HS-27A (cell line): ENCODE results near the gene GSK3B.
"Not testable (repeated sequence)": the region's sequence is repeated elsewhere in the genome, so short reads cannot be mapped to it uniquely, and the experiment has no call there.

Experiments used
- DNase-seq: peaks from one replicate; pipeline ENCODE4 v3.0.0-alpha.2; 2012; ENCODE audit warnings: low read depth, missing footprints

The GSK3B gene

DNA sequence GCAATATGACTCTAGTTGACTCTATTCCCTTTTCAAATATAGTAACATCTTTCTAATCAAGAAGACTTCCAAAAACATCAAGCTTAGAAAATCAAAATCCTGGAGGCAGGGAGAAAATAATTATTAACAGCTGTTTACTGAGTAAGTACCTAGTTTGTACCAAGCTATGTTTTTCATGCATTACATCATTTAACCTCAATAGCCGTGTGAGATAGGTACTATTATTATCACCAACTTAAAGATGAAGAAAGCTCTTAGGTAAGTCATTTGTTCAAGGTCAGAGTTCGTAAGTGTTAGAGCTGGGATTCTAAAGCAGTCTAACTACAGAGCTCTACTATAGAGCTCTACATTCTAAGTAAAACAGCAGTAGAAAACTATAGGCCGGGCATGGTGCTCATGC lies 41.6 kb downstream of the GSK3B start:
- DNase-seq: no peak

DNA sequence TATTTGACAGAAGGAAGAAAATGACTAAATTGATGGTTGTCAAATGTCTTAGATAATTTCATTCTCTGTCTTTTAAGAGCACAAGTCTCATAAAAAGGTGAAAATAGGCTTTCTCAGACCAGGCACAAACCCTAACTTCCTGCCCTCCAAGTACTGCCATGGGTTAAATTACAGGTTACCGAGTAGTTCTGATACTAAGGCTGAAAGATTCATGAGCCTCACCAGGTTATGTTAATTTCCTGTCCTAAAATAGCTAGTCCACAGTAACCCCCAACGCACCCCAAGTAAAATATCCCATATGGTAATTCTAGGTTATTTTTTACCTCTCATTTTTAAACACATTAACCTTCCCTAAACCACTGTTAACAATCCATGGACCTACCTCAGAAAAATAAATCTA lies 42.0 kb downstream of the GSK3B start:
- DNase-seq: no peak

DNA sequence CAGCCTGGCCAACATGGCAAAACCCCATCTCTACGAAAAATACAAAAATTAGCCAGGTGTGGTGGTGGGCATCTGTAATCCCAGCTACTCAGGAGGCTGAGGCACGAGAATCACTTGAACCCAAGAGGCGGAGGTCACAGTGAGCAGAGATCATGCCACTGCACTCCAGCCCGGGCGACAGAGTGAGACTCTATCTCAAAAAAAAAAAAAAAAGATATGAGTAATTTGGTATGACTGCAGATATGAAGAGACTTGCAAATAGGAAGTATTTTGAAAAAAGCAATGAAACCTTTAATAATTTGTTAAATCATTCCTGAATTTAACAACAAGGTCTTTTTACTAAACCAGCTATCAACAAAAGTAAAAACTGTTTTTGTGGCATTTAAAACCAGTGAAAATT lies 42.7 kb downstream of the GSK3B start:
- not testable (repeated sequence) for DNase-seq

DNA sequence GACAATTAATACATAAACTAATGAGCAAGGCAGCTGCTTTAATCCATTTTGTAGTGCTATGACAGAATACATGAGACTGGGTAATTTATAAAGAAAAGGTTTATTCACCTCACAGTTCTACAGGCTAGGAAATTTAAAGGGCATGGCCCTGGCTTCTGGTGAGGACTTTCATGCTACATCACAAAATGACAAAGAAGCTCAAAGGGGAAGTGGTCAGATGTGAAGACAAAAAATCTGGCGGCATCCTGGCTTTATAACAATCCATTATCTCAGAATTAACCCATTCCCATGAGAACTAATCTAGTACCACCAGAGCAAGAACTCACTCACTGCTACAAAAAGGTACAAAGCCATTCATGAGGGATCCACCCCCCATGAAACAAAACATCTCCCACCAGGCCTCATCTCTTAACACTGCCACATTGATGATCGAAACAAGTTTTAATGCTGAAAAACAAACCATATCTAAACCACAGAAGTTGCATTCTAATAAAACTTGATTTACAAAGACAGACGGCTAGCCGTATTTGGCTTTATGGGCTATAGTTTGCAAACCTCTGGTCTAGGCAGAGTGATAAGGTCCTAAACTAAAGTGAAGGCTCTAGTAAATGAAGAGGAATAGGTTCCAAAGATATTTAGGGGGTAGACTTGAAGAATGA lies 44.2 kb downstream of the GSK3B start:
- DNase-seq: no peak

DNA sequence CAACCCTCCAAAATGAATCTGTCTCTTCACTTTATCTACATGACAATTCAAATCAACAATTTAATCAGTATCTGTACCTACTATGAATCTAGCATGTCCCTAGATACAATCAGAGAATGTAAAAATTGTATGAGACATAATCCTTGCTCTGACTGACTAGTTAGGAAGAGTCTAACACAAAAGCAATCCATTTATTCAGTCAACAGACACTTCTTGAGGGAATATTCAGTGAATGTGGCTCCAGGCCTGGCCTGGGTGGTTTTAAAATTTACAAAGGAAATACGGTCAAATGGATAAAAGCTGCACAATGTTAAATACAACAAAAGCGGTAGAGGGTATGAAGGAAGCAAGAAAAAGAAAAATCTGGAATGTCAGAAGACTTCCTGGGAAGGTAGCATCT lies 45.2 kb downstream of the GSK3B start:
- no peak for DNase-seq

DNA sequence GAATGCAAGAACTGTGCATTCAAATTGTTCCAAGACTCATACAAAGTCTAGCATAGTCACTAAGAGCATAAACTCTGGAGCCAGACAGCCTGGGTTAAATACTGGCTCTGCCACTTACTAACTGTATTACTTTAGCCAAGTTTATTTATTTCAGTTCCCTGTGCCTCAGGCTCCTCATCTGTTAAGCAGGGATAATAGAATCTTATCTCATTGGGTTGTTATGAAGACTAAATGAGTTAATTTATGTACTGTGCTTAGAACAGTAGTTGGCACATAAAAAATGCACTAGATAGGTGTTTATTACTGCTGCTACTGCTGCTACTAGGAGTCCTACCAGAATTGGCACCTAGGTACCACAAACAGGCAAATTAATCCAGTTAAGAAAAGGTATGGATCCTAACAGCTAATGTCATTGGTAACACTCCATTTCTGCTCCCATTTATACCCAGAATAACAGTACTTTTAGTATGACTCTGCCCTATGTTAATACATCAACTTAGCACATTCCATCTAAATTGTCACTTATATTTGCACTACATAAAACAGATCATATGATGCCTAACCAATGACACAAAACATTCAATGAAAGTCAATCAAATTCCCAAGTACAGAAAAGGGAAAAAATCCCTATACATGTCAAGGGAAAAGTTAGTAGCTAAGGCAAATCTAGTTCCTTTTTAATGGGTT lies 45.7 kb downstream of the GSK3B start:
- DNase-seq: no peak

DNA sequence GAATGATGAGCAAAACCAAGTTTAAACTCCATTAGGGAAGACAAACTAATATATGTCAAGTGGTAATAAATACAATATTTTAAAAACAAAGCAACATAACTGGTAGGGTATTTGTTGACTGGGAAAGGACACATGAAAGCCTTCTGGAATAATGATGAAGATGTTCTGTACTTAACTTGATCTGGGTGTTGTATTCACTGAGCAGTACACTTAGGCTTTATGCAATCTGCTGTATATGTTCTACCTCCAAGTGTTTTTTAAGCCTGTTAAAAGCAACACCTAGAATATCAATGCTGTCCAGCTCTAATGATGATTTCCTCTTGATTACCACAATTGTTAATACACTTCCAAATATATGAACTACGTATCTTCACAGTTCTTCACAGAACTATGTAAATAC lies 46.6 kb downstream of the GSK3B start:
- no peak for DNase-seq

DNA sequence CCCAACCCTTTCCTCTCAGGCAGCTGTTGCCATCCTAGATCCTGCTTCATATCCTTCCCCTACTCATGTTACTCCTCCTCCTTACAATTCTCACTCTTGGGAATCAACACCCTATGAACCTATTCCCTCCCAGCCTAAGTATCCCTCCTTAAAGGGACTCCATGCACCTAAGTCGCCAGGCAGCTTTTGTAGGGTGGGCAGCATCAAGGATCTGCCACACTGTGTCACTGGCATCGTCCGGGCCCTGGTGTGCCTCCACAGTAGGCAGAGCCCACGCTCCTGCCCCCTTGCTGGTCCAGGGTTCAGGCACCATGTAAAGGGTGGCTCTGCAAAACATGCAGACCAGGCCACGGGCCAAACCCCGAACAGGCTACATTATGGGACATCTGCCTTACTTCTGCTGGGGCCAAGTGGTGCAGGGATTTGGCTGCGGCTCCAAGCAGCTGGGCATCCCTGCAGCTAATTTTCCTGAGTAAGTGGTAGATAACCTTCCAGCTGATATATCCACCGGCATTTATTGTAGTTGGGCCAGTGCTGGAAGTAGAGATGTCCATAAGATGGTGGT lies 53.4 kb downstream of the GSK3B start:
- DNase-seq: no peak

DNA sequence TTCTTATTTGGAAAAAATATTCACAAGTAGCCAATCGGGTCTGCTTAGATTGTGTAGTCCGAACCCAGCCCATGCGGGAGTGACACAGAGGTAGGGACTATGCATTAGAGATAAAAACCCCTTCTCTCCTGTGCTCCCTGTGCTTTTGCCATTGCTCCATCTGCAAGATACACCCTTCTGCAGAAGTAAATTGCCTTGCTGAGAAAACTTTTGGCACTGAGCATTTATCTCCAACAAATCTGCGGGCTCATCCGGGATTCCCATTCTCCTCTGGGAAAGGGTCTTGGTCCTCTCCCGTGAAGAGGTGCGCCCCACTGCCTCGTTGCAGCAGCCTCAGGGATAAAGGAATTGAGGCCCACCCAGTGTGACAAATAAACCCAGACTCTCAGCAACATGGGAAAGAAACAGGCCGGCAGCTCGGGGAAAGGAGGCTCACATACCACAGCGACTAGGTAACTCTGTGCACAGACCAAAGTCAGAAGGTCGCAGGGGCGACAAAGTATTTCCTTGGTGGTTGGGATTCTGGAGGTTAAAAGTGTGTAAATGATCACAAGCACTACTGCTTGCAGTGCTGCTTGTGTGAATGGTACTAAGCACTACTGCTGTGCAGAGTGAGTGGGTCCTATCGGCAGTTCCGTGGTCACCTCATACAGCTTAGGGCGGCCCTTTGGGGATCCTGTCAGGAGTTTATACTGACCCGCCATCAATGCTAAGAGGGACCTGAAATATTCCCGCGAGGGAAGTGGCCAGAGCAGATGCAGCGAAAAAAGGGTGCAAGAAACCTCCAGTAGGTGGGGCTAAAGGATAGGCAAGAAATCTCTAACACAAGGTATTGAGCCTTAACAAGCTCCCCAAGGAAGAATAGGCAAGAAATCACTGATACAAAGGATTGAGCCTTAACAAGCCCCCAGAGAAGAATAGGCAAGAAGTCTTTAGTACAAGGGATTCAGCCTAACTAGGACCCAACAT lies 54.3 kb downstream of the GSK3B start:
- DNase-seq: no peak

DNA sequence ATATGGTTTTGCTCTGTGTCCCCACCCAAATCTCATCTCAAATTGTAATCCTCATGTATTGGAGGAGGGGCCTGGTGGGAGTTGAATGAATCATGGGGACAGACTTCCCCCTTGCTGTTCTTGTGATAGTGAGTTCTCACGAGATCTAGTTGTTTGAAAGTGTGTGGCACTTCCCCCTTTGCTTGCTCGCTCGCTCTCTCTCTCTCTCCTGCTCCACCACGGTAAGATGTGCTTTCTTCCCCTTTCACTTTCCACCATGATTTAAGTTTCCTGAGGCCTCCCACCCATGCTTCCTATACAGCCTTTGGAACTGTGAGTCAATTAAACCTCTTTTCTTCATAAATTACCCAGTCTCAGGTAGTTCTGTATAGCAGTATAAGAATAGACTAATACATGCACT lies 60.7 kb downstream of the GSK3B start:
- DNase-seq: no peak

DNA sequence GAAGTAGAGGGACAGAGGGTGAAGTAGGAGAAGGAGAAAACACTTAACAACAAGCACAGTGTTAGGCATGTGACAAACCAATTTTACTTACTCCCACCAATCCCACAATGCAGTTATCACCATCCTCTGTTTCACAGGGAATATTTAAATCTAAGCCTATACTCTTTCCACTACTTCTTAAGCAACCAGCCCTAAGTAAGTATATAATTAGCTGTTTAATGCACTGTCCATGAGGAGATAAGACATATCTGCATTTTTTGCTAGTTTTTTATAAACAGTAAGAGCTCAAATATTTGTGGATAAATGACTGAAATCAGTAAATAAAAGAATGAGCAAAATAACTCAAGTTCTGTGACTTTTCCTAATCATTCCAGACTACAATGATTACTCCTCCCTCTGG lies 62.7 kb downstream of the GSK3B start:
- DNase-seq: no peak

DNA sequence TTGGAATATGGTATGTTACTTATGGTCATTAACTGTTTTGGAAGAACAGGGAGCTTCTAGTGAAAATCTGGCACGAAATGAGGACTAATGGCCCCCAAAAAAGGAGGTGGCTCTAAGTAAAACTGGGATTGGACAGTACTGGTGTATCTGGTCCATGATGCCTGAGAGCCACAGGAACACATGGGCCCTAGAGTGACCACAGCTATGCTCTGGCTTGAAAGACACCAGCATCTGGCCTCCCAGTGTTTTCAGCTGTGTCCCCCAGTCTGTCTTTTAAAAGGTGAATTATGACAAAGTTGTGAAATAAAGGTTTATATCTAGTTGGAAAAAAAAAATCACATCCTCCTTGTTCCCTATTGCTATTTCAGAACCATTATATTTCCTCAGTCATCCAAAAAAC lies 64.5 kb downstream of the GSK3B start:
- DNase-seq: no peak

DNA sequence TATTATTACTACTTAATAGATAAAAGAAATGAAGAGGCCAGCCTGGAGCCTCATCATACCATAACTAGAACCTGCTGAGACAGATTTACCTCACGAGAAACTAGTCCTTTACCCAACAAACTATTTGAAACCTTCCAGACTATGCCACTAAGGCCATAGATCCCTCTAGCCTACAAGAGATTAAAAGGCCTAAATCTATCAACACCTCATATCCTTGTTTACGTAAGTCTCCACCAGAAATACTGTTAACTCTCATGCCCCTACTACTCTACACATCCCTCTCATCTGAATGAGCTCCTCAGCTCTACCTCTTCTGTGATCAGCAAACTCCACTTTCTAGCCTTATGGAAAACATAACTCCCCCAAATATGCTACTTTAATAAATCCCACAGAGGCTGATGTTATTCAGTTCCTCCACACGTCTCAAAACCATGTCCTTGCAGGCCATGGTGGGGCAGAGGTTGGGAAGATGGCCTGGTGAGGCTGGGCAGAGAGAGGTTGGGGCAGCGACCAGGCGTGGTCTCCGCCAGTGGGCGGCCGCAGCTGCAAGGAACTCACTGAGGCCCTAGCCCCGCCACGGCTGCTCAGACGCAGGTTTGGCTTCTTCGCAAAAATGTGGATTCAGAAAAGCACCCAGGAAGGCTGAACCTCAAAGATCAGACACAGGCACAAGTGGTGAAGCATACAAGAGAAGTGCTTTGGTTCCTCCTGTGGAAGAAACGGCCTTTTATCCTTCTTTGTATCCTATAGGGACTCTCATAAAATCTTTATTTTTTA lies 65.8 kb downstream of the GSK3B start:
- DNase-seq: no peak

DNA sequence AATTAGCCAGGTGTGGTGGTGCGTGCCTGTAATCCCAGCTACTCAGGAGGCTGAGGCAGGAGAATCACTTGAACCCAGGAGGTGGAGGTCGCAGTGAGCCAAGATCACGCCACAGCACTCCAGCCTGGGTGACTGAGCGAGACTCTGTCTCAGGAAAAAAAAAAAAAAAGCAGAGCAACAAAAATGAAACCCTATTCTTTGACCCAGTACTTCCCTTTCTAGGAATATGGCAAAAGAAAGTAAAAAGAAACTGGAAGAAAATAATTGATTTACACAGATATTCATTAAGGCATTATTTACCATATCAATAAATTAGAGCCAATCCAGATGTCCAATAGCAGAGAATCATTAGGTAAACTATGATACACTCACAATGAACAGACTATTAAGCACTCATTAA lies 67.0 kb downstream of the GSK3B start:
- DNase-seq: no peak

DNA sequence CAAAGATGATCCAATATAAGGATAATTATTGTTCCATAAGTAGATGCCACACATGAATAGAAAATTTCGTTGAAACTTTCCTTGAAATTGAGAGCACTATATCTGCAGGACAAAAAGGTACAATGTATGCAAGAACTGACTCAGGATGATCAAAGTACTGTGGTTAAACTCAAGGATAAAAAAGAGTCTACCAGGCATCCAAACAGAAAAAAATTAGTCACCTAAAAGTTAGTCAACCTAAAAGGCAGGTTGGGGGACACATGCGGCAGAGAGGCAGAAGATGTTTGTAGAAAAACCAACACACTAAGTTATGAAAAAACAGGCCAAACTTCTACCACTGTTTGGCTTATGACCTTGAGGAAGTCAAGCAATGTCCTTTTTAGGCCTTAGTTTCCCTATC lies 68.7 kb downstream of the GSK3B start:
- no peak for DNase-seq

DNA sequence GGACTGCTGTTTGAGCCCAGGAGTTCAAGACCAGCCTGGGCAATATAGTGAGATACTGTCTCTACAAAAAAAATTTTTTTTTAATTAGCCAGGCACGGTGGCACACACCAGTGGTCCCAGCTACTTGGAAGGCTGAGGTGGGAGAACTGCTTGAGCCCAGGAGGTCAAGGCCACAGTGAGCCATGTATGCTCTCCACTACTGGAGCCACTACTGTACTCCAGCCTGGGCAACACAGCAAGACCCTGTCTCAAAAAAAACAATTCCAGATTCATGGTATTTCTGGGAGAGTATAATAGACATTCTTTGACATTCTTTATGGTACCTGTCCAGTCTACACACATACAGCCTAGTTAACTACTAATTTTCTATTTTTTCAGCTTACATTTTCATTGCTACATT lies 70.1 kb downstream of the GSK3B start:
- DNase-seq: no peak

DNA sequence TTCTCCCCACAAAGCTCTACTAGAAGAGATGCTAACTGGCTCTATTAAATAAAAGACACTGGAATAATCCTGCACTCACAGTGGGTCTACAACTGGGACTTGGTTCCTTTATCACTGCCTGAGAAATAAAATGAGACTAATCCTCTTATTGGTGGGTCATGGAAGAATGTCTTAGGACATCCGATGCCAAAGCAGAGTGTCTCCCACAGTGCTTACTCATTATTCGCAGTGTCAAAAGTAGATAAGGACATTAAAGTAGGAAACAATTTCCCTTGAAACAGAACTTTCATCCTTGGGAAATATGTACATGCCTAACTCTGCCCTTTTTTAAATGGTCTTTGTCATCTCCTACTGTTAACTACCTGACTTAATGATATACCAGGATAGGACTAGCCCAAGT lies 71.5 kb downstream of the GSK3B start:
- no peak for DNase-seq

DNA sequence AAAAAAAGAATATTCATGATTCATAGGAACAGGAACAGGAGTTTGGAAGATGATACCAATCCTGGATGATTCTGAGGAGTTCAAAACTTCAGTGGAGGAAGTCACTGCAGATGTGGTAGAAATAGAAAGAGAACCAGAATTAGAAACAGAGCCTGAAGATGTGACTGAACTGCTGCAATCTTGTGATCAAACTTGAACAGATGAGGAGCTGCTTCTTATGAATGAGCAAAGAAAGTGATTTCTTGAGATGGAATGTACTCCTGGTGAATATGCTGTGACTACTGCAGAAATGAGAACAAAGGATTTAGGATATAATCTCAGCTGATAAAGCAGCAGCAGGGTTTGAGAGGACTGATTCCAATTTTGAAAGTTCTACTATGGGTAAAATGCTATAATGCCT lies 72.7 kb downstream of the GSK3B start:
- no peak for DNase-seq

DNA sequence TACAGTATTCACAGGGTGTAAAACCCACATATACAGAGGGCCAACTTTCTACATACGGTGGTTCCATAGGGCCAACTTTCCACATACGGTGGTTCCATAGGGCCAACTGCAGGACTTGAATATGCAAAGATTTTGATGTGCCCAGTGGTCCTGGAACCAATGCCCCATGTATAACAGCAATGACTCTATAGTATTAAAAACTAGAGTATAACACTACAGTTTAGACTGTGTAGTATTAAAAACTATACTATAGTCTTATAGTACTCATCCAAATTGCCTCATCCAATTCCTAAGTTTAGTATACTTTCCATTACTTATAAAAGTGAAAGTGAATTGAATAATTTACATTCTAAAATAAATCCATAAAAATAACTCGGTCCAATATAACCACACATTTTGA lies 75.9 kb downstream of the GSK3B start:
- no peak for DNase-seq

DNA sequence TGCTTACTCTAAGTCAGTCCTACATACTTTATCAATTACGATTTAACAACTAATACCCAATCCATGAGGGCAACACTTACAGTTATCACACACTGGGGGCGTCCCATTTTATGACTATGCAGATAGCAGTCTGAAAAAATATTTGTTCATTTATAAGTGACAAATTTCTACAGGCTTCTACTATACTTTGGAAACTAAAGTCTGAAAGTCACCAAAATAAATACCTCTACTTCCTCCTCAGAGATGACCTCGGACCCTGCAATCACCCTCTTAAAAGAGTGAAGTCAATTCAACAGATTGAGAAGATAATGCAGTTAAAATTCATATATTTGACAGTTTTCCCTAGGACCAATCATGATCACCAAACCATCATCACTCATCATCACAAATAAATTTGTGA lies 76.6 kb downstream of the GSK3B start:
- no peak for DNase-seq

DNA sequence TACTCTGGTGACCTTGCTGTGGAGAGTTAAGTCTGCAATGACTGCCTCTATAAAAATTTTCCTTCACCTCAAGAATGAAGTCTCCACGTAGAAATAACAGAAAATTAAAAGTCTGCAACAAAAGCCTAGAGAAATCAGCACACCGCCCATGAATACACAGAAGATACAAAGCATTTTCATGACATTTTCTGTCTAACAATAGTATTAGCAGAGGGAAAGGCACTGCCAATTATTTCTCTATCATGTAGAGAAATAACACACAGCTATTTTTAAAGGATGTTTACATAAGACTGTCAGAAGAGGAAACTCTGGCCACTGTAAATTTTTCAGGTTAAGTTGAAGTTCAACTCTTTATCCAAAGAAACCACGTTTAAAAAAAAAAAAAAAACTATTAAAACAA lies 80.8 kb downstream of the GSK3B start:
- no peak for DNase-seq

DNA sequence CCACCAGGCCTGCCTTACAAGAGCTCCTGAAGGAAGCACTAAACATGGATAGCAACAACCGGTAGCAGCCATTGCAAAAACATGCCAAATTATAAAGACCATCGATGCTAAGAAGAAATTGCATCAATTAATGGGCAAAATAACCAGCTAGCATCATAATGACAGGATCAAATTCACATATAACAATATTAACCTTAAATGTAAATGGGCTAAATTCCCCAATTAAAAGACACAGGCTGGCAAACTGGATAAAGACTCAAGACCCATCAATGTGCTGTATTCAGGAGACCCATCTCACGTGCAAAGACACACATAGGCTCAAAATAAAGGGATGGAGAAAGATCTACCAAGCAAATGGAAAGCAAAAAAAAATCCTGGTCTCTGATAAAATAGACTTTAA lies 88.5 kb downstream of the GSK3B start:
- not testable (repeated sequence) for DNase-seq
